ENCODE measurements around the gene KLK2.

KLK2 gene

DNA sequence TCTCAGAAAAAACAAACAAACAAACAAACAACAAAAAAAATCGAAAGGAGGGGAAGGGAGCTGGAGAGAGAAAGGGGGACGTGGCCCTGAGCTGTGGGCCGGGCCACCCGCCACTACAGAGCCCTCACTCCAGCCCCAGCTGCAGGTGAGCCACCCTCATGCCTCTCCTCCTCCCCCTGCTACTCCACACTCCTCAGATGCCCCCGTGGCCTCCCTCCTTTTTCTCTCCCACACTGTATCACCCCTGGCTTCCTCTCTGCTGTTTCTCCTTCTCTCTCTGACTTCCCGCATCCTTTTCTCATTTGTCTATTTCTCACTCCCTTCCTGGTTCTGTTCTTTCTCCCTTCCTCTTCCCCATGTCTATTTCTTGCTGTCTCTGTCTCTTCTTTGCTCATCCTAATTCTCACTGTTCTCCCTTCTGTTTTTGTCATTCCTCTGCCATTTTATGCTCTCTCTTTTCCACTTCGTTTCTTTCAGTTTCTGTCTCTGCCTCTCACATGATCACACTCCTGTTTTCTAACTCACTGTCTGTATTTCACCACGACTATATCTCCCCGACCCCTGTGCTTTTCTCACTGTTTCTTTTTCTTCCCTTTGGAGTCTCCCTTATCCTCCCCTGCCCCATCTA, 2.7 kb downstream of the KLK2 start:
- H2AFZ ChIP-seq (ENCODE audit: low read length) = no peak overlapping the region
- no peaks in the 10 kb centered on the region for H3K27me3 ChIP-seq (ENCODE audit: insufficient read depth, low read length, poor library complexity, severe bottlenecking)
- no peaks in the 10 kb centered on the region for H3K9me2 ChIP-seq (replicated peaks; ENCODE audit: low read depth, low read length)
- no peaks in the 10 kb centered on the region; the same call in 1 of the 2 replicates for H3K9me3 ChIP-seq (ENCODE audit: insufficient read depth, low read depth, low read length)
- no peaks in the 10 kb centered on the region for H3K79me2 ChIP-seq (ENCODE audit: insufficient read depth, low read length)
- no peaks in the 10 kb centered on the region for H3K4me1 ChIP-seq (ENCODE audit: insufficient read depth, low read length, poor library complexity, severe bottlenecking)
- no peaks in the 10 kb centered on the region for H4K20me1 ChIP-seq (ENCODE audit: insufficient read depth, low read length, poor library complexity, severe bottlenecking)
- H3K4me3 ChIP-seq (ENCODE audit: low read length, poor library complexity, severe bottlenecking) = no peak overlapping the region
- no peak overlapping the region for H3K9ac ChIP-seq (ENCODE audit: low read depth, low read length, poor library complexity, severe bottlenecking)
- H3F3A ChIP-seq (ENCODE audit: low read depth) = no peaks in the 10 kb centered on the region
- H3K4me2 ChIP-seq (ENCODE audit: low read depth, low read length, poor library complexity, severe bottlenecking) = no peak overlapping the region
- TF ChIP-seq, protein P1, sequence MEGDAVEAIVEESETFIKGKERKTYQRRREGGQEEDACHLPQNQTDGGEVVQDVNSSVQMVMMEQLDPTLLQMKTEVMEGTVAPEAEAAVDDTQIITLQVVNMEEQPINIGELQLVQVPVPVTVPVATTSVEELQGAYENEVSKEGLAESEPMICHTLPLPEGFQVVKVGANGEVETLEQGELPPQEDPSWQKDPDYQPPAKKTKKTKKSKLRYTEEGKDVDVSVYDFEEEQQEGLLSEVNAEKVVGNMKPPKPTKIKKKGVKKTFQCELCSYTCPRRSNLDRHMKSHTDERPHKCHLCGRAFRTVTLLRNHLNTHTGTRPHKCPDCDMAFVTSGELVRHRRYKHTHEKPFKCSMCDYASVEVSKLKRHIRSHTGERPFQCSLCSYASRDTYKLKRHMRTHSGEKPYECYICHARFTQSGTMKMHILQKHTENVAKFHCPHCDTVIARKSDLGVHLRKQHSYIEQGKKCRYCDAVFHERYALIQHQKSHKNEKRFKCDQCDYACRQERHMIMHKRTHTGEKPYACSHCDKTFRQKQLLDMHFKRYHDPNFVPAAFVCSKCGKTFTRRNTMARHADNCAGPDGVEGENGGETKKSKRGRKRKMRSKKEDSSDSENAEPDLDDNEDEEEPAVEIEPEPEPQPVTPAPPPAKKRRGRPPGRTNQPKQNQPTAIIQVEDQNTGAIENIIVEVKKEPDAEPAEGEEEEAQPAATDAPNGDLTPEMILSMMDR (conservative IDR thresholded peaks at IDR 0.05; ENCODE audit: low read length) = no peak
- no peak for TF ChIP-seq EZH2phosphoT487 (IDR thresholded peaks at IDR 0.05; ENCODE audit: borderline replicate concordance)
- no peaks in the 10 kb centered on the region for H3K36me3 ChIP-seq (ENCODE audit: insufficient read depth, low read length)

DNA sequence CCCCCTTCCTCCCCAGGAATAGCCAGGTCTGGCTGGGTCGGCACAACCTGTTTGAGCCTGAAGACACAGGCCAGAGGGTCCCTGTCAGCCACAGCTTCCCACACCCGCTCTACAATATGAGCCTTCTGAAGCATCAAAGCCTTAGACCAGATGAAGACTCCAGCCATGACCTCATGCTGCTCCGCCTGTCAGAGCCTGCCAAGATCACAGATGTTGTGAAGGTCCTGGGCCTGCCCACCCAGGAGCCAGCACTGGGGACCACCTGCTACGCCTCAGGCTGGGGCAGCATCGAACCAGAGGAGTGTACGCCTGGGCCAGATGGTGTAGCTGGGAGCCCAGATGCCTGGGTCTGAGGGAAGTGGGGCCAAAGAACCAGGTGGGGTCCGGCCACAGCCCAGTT, 3.2 kb downstream of the KLK2 start:
- Histone ChIP-seq H3K27me3 (ENCODE audit: insufficient read depth, low read length, poor library complexity, severe bottlenecking) (no peaks in the 10 kb centered on the region), H2AFZ (ENCODE audit: low read length) (no peak overlapping the region), H3K9ac (ENCODE audit: low read depth, low read length, poor library complexity, severe bottlenecking) (no peak overlapping the region), H3K79me2 (ENCODE audit: insufficient read depth, low read length) (no peaks in the 10 kb centered on the region), H4K20me1 (ENCODE audit: insufficient read depth, low read length, poor library complexity, severe bottlenecking) (no peaks in the 10 kb centered on the region), H3F3A (ENCODE audit: low read depth) (no peaks in the 10 kb centered on the region), H3K4me2 (ENCODE audit: low read depth, low read length, poor library complexity, severe bottlenecking) (no peak overlapping the region), H3K9me3 (ENCODE audit: insufficient read depth, low read depth, low read length) (no peaks in the 10 kb centered on the region; the same call in 1 of the 2 replicates), H3K9me2 (replicated peaks; ENCODE audit: low read depth, low read length) (no peaks in the 10 kb centered on the region), H3K36me3 (ENCODE audit: insufficient read depth, low read length) (no peaks in the 10 kb centered on the region), H3K4me3 (ENCODE audit: low read length, poor library complexity, severe bottlenecking) (no peak overlapping the region), H3K4me1 (ENCODE audit: insufficient read depth, low read length, poor library complexity, severe bottlenecking) (no peaks in the 10 kb centered on the region)
- TF ChIP-seq, protein P1 (conservative IDR thresholded peaks at IDR 0.05; ENCODE audit: low read length) = no peak
- TF ChIP-seq EZH2phosphoT487 (IDR thresholded peaks at IDR 0.05; ENCODE audit: borderline replicate concordance) = no peak

DNA sequence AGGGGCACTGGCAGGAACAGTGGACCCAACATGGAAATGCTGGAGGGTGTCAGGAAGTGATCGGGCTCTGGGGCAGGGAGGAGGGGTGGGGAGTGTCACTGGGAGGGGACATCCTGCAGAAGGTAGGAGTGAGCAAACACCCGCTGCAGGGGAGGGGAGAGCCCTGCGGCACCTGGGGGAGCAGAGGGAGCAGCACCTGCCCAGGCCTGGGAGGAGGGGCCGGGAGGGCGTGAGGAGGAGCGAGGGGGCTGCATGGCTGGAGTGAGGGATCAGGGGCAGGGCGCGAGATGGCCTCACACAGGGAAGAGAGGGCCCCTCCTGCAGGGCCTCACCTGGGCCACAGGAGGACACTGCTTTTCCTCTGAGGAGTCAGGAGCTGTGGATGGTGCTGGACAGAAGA, 4.1 kb downstream of the KLK2 start:
- H3K9me2 ChIP-seq (replicated peaks; ENCODE audit: low read depth, low read length) = no peaks in the 10 kb centered on the region
- H3F3A ChIP-seq (ENCODE audit: low read depth) = no peaks in the 10 kb centered on the region
- H3K4me3 ChIP-seq (ENCODE audit: low read length, poor library complexity, severe bottlenecking) = no peak overlapping the region
- H3K27me3 ChIP-seq (ENCODE audit: insufficient read depth, low read length, poor library complexity, severe bottlenecking) = no peaks in the 10 kb centered on the region
- no peak overlapping the region for H2AFZ ChIP-seq (ENCODE audit: low read length)
- no peaks in the 10 kb centered on the region for H3K79me2 ChIP-seq (ENCODE audit: insufficient read depth, low read length)
- H3K4me1 ChIP-seq (ENCODE audit: insufficient read depth, low read length, poor library complexity, severe bottlenecking) = no peaks in the 10 kb centered on the region
- H3K9ac ChIP-seq (ENCODE audit: low read depth, low read length, poor library complexity, severe bottlenecking) = no peak overlapping the region
- H3K9me3 ChIP-seq (ENCODE audit: insufficient read depth, low read depth, low read length) = no peaks in the 10 kb centered on the region; the same call in 1 of the 2 replicates
- no peak for TF ChIP-seq EZH2phosphoT487 (IDR thresholded peaks at IDR 0.05; ENCODE audit: borderline replicate concordance)
- no peaks in the 10 kb centered on the region for H3K36me3 ChIP-seq (ENCODE audit: insufficient read depth, low read length)
- no peak overlapping the region for H3K4me2 ChIP-seq (ENCODE audit: low read depth, low read length, poor library complexity, severe bottlenecking)
- H4K20me1 ChIP-seq (ENCODE audit: insufficient read depth, low read length, poor library complexity, severe bottlenecking) = no peaks in the 10 kb centered on the region

DNA sequence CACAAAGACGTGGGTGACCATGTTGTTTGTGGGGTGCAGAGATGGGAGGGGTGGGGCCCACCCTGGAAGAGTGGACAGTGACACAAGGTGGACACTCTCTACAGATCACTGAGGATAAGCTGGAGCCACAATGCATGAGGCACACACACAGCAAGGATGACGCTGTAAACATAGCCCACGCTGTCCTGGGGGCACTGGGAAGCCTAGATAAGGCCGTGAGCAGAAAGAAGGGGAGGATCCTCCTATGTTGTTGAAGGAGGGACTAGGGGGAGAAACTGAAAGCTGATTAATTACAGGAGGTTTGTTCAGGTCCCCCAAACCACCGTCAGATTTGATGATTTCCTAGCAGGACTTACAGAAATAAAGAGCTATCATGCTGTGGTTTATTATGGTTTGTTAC, 5.6 kb downstream of the KLK2 start:
- no peaks in the 10 kb centered on the region; the same call in 1 of the 2 replicates for H3K9me3 ChIP-seq (ENCODE audit: insufficient read depth, low read depth, low read length)
- H3K4me2 ChIP-seq (ENCODE audit: low read depth, low read length, poor library complexity, severe bottlenecking) = no peak overlapping the region
- TF ChIP-seq EZH2phosphoT487 (IDR thresholded peaks at IDR 0.05; ENCODE audit: borderline replicate concordance) = no peak
- TF ChIP-seq, protein P1 (conservative IDR thresholded peaks at IDR 0.05; ENCODE audit: low read length) = no peak
- no peaks in the 10 kb centered on the region for H3F3A ChIP-seq (ENCODE audit: low read depth)
- no peaks in the 10 kb centered on the region for H3K79me2 ChIP-seq (ENCODE audit: insufficient read depth, low read length)
- H3K27me3 ChIP-seq (ENCODE audit: insufficient read depth, low read length, poor library complexity, severe bottlenecking) = no peaks in the 10 kb centered on the region
- no peaks in the 10 kb centered on the region for H3K4me1 ChIP-seq (ENCODE audit: insufficient read depth, low read length, poor library complexity, severe bottlenecking)
- H4K20me1 ChIP-seq (ENCODE audit: insufficient read depth, low read length, poor library complexity, severe bottlenecking) = no peaks in the 10 kb centered on the region
- no peak overlapping the region for H2AFZ ChIP-seq (ENCODE audit: low read length)
- no peaks in the 10 kb centered on the region for H3K36me3 ChIP-seq (ENCODE audit: insufficient read depth, low read length)
- H3K9me2 ChIP-seq (replicated peaks; ENCODE audit: low read depth, low read length) = no peaks in the 10 kb centered on the region
- H3K4me3 ChIP-seq (ENCODE audit: low read length, poor library complexity, severe bottlenecking) = no peak overlapping the region
- no peak overlapping the region for H3K9ac ChIP-seq (ENCODE audit: low read depth, low read length, poor library complexity, severe bottlenecking)

Measured in Loucy (cell line).